ENCODE results near the gene SH3GL3.

SH3GL3 gene, protein sequence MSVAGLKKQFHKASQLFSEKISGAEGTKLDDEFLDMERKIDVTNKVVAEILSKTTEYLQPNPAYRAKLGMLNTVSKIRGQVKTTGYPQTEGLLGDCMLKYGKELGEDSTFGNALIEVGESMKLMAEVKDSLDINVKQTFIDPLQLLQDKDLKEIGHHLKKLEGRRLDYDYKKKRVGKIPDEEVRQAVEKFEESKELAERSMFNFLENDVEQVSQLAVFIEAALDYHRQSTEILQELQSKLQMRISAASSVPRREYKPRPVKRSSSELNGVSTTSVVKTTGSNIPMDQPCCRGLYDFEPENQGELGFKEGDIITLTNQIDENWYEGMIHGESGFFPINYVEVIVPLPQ

DNA sequence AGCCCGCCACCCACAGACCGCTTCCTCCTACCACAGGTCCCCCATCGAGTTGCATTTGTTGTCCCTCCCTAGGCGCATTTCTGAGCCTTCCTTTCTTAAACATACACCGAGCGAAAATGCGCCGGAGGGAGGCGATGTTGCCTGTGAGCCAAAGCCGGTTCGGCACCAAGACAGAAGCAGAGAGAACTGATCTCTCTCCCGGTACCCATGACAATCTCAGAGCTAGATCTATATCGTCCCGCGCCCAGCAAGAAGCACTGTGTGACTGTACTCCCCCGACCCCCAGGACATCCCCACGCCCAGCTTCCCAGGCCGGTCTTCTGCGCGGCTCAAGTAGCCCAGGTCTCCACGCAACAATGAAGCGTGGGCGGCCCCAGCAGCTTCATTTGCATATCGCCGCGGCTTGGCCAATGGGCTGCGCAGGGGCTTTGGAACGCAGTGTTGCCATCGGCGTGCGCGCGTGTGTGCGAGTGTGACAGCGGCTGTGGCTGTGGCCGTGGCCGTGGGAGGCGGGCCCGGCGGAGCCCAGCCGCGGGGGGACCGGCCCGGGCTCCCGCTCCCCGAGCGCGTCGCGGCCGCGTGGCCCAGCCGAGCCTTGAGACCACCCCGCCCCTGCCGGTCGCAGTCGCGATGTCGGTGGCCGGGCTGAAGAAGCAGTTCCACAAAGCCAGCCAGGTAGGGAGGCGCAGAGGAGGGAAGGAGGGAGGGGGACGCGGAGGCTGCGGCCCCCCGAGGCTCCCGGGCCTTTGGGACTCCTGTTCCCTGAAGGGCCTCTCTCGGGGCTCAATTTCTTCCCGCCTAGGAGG lies at the start of gene SH3GL3:
TSS of gene SH3GL3 (plus strand) at position 438 of the 806 bp plus-strand sequence. CDS start at position 631, 193 bp downstream.
- peak in 50 of 51 donors; percentile 24 to 97 (median 82) for DNase-seq

DNA sequence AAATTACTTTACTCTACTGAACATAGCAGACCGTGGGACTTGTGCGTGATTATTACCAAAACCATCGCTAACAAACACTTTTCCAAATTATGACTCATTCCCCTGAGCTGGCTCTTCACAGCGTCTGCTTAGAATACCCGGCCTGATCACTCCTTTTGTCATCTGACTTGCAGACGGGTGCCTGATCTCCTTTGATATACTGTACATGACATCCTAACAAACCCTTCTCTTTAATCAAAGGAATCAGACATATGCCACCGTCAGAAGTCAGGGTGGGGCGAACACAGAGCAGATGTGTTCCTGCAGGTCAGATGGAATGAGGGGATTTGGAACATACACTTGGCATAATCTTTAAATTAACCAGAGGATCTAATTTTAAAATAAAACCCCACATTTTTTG lies 48.5 kb upstream of the SH3GL3 start:
- DNase-seq, result no peak

DNA sequence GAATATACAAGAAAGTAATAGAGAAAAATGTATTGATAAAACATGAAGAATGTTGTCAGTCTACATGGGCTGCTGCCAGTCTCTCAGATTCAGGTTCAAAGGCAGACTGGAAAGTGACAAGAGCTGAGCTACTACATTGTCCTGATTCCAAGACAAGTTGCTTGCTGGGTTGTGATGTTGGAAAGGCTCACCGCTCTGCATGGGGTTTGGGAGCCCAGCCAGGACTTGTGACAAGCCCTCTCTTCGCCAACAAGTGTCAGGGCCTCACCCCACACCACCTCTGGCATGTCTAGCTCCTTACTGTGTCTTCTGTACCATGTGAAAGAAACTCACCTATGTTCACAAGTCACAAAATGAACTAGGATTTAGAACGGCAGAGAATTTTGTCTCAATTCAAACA lies 43.0 kb upstream of the SH3GL3 start:
- DNase-seq, result peak in 3 of 51 donors; percentile 2 to 5 (median 2)

DNA sequence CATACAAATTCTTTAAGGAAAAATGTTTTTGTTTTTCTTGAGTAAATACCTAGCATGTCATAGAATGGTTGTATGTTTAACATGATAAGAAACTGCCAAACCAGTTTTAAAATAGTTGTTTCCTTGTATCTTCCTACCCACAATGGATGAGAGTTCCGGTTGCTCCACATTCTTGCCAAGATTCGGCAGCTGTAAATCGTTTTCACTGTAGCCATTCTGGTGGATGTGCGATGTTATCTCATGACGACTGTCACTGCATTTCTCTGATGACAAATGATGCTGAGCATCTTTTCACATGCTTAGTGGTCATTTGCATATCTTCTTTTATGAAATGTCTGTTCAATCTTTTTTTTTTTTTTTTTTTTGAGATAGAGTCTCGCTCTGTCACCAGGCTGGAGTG lies 36.6 kb upstream of the SH3GL3 start:
- DNase-seq, result no peak

DNA sequence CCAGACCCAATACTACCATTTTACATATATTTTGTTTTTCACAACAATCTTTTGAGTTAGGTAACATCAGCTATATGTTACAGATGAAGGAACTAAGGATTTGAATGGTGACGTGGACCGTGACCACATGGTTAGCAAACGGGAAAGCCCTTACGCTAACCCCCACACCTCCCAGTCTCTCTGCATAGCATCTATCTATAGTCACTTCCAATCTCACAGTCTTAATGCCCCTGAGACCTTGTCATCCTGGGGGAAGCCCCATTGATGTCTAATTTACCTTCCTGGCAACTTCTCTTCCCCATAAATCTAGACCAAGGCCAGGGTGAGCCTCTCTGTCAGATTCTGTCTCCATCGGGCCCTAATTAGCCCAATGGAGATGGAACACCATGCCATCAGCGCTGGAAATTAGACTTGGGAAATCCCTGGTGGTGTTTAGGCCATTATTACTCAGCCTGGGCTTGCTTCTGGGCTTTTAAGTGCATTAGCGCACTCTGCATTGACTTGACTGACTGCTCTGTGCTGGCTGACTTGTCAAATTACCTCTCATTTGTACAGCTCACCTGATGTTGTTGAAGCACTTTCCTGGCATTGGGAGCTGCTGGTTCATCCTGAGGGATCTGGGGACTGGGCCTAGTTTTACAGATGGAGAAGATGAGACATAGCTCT lies 34.0 kb upstream of the SH3GL3 start:
- DNase-seq, result no peak

DNA sequence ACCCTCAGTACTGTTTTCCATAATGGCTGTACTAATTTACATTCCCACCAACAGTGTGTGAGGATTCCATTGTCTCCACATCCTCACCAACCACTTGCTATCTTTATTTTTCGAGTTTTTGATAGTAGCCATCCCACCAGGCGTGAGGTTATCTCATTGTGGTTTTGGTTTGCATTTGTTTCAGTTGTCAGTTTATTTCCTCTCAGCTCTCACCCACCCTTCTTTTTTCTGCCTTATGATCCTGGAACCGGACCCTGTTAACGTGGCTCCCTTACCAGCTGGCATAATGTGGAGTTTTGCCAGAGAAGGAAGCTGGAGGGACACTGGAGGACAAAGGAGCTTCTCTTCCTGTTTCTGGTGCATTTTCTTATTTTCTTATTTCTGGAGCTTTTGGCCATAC lies 25.1 kb upstream of the SH3GL3 start:
- no peak for DNase-seq

DNA sequence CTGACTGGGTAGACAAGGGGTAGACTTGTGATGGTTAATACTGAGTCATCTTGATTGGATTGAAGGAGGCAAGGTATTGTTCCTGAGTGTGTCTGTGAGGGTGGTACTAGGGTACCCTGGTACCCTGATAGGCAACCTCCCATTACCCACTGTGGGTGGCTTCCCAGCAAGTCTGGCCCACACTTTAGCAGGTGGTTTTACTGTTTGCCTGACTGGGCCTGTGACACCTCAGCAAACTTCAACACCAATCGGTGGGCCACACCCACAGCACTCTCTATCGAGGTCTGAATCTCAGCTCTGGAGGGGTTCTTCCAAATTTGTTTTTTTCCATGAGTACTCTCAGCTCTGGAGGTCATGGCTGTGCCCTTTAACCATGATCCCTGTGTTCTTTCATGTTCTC lies 24.6 kb upstream of the SH3GL3 start:
- DNase-seq, result no peak

DNA sequence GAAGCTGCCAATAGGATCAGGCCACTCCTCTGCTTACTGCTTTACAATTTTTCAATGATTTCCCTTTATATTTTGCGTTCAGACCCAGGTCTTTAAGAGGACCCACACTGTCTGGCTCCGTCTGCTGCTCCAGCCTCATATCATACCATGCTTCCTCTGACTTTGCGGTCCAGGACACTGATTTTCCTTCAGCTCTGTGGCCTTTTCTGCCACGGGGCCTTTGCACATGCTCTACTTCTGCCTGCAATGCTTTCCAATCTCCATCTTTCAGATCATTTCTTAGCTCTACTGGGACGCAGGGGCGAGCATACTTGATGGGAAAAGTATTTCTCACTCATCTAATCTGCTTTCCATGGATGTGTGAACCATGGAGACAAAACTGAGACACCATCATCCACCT lies 23.0 kb upstream of the SH3GL3 start:
- no peak for DNase-seq

DNA sequence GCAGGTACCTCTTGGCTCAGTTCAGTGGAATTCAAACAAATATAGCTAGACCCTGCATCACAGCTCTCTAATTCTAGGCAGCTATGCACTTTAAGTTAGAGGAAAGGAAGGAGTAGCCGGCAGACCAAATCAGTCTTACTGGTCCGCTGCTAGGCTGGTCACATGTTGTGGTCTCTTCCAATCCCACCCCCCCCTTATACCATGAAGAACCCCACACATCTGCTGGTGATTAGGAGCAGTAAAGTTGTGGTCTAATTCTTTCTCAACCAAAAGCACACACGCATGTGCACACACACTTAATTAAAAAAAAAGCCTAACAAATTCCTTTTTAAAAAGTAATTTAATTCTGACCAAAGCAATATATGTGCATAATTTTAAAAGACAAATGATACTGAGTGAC lies 16.7 kb upstream of the SH3GL3 start:
- no peak for DNase-seq

DNA sequence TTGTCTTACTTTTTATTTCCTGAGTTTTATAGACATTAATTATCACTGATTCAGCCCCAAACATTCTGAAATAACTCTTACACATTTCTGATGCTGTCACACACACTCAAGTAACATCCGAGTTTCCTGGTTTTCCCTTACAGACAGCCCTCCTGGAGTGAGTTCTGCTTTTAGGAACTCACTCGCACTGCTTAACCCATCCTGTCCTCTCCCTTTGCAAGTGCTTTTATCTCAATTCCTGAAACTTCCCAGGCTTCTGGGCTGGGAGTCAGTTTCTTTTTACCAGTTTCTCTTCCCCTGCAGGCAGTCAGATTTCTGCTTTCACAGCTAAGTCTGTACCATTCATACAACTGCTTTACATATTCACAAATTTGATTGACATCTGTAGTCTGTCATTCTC lies 15.6 kb upstream of the SH3GL3 start:
- no peak for DNase-seq

DNA sequence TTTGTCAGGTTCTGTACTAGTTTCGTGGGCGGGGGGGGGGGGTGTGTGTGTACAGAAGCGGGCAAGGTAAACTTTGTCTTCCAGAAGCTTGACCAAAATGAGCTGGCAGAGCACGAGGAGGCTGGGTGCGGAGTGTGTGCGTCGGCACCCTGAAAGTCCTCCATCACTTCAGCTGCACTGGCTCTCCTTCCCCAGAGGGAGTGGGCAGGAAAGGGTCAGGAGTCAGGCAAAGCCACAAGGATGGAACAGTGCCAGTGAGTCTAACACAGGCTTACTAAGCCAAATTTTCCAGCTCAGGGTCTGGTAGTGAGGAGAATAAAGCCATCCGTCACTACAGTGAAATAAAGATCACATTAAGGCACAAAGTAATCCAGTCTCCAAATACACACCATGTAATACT lies 11.9 kb upstream of the SH3GL3 start:
- no peak for DNase-seq

DNA sequence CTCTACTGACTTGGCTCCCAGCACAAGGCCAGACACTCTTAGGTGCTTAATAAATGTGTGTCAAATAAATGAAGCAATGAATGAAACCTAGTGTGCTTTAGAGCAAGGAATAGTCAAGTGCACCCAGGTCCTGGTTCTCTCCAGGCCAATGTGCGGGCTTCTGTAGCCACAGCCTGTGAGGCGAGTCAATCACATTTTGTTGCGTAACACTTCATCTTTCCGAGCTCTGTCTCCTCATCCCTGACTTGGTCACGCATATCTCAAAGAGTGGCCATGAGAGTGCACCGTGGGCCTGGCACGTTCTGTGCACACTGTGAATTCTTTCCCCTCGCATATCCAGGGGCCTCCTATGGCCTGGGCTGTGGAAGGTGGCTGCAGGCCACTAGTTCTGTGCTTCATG lies 11.4 kb upstream of the SH3GL3 start:
- no peak for DNase-seq

DNA sequence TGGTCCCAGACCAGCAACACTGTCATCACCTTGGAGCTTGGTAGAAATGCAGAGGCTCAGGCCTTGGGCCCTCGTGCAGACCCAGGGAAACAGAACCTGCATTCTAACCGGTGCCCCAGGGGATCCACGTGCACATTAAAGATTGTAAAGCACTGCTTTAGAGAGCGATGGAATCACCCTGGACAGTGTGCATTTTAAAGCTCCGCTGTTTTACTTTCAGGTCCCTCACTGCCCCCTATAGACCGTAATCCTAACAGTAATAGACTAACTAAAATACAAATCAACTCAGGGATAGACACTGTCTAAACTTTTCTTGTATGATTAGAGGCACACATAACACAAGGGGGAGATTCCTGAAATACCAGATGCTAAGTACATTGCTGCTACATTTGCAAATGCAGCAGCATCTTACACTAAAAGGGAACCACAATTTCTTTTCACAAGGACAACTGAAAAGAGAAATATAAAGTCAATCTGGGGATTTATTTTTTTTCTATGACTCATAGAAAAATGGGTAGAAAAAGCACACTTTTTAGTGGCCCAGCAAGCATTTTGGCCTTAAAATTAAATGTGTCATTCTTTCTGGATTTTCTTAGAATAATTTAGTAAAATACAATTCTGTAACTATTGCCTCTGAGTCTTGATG lies 10.5 kb upstream of the SH3GL3 start:
- peak in 4 of 51 donors; percentile 4 to 35 (median 12) for DNase-seq

DNA sequence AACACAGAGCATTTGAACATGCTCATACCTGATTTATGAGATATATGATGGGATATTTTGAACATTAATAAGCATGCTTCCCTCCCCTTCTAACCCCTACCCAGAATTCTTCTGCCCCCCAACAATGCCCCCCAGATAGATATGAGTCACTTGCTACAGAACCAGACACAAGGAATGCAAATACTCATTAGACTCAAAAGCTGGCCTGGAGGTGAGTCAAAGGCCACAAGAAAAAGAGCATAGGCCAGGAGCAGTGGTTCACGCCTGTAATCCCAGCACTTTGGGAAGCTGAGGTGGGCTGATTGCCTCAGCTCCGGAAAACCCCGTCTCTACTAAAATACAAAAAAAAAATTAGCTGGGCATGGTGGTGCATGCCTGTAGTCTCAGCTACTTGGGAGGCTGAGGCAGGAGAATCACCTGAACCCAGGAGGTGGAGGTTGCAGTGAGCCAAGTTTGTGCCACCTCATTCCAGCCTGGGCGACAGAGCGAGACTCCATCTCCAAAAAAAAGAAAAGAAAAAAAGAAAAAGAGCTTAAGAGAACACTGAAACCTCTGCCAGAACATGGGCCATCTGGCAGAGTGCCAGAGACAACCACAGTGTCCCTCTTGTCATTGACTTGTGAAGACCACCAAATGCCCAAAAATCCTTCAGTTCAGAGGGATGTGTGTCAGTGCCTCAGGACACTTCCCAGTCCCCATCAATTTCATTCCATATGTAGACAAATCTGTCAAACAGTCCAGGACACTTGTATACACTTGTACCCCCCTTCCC lies 3.9 kb upstream of the SH3GL3 start:
- DNase-seq, result no peak

DNA sequence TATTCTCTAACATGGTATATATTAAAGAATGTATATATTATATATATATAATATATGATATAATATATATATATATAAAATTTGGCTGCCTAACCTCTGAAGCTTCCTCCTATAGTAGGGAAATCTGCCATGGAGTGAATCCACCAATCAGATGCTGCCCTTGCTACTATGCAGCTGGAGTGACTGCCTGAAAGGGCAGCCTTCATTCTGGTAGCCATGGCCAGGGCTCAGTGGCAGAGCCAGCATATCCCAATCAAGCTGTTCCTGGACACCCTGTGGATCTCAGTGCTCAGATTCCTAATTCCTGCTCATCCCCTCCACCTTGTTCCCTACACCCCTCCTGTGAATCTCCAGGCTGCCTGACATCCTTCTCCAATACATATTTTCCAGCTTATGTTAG lies 2.2 kb upstream of the SH3GL3 start:
- DNase-seq, result peak in 12 of 51 donors; percentile 3 to 49 (median 18)

DNA sequence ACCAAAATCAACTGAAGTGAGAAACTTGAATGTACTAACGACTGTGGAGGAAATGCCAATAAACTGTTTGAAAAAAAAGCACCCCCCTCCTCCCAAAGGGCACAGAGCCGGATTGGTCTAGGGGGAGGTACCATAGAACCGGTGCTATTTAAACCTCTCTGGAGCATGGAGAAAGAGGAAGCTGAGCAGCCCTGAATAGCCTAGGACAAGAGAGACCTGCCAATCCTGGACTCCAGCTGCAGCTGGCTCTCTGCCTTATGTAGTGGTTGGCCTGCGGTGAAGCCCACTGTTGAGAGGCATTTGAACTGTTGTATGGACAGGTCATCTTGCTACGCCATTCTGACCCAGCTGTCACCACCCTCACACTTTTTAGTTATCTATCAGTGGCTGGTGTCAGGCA lies 1.5 kb upstream of the SH3GL3 start:
- peak in 6 of 51 donors; percentile 3 to 46 (median 18) for DNase-seq

DNA sequence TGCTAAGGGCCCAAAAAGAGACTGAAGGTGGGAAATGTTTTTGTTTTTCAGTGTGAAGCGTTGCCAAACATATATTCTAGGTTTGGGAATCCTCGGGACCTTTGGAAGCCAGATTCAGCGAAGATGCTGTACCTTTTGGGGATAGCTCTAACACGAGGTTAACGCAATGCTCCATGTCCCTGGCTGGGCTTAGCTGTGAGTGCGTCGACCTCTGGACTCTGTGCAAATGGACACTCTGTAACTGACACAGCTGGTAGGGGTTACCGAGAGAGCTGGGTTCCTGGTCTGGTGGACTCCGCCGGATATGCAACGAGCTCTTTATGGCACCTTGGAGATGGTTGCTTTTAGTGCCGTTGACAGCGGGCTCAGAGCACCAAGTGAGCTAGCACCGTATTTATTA lies 724 bp upstream of the SH3GL3 start:
- peak in 2 of 51 donors; percentile 36 to 53 for DNase-seq

DNA sequence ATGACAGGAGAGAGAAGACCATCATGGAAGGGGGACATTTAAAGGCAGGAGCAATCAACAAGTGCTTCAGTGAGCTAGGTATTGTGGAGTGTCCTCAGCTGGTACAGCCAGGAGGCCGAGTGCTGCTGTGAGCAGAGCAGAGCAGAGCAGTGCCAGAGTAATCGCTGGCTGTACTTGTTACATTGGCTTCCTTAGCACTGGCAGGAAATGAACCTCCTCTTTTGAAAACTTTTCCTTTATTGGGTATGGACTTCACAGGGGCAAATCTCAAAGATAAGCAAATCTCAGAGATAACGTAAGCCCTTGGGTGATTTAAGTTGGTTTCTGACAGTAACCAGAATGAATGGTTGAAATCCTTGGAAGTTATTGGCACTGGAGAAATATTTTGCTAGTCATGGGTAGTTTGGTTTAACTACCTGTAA lies 2.1 kb downstream of the SH3GL3 start:
- DNase-seq, result peak in 13 of 51 donors; percentile 2 to 32 (median 17)

DNA sequence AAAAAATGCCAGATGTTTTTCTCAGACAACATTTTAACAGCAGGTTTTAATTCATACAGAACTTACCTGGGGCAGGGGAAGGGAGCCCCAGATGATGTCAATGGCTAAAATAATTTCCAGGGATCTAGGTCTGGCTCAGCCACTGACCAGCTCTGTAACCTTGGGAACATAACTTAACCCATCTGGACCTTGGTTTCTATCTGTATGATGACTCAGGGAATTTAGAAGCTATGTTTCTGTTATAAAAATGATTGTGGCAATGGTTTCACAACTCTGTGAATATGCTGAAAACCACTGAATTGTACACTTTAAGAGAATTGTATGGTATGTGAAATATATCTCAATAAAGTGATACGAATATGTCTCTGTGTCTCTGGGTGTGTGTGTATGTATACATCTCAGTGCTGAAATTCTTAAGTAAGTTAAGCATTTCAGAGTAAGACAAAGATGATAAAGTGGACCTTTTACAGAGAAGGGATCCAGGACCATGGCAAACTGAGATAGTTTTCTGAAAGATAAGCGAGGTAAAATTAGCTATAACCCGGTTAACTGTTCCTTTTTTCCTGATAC lies 2.9 kb downstream of the SH3GL3 start:
- no peak for DNase-seq

DNA sequence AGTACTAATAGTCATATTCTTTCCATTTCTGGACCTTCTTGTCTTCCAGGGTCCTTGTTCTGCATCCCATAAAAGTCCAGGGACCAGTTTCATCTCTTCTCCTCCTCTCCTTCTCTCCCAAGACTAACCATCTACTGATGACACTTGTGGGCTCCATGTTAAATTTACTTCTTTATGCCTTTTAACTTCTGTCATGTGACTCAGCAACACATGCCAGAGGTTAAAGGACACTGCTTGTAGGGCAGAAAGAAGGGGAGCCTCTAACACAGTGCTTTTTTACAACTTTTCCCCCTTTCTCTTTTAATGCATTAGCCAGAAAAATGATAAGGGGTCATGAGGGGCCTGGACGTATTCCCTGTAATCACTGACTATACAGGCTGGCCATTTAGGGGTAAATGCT lies 10.0 kb downstream of the SH3GL3 start:
- no peak for DNase-seq

DNA sequence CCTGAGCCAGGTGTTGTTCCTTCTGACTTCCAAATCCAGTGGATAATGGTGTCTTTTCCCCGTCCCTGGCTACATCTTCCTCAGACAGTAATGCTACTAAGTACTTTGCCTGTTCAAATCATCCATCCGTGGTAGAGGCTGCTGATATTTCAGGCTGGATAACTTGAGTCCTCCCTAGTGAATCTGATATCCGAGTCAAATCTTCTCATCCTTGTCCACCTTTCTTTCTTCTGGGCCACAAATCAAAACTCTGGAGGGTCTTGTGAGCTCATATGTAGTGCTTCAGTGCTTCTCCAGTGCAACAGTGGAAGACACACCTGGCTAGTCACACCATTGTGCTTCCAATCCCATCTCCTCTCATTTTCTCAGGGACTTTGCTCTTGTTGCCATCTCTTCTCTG lies 11.2 kb downstream of the SH3GL3 start:
- DNase-seq, result no peak

All from hypothalamus (tissue), 51 donors.